Measurements from ENCODE around the gene PKIG. TPM values are rescaled to one million over a fixed set of nuclear protein-coding genes. Genes with fewer than 3 reads are reported as not detected.
A peak's percentile ranks its signal among the peaks of the same experiment; 100 is the strongest.

Gene PKIG
- total and polyA plus RNA-seq, 9 of the 15 experiments (the other 6 are each of a cell fraction or from before 2014, with no cell fraction given): 0.13 to 7.0 (median 4.7) TPM

- TF ChIP-seq ZBTB49 (CRISPR knock-in tag; IDR thresholded peaks at IDR 0.05; ENCODE audit: borderline replicate concordance) (no peak), ETV1 (tag; conservative IDR thresholded peaks at IDR 0.05; ENCODE audit: low read depth) (no peak), SMARCA4 (IDR thresholded peaks at IDR 0.05) (no peak), ZNF512 (tag; IDR thresholded peaks at IDR 0.05) (no peak), SMARCE1 (IDR thresholded peaks at IDR 0.05) (peak; percentile 18; the same call in 1 of the 2 replicates), ZBTB1 (CRISPR knock-in tag; IDR thresholded peaks at IDR 0.05; ENCODE audit: borderline replicate concordance, low read depth) (no peak), TCF15 (CRISPR knock-in tag; IDR thresholded peaks at IDR 0.05) (no peak), TCF7 (IDR thresholded peaks at IDR 0.05; ENCODE audit: borderline replicate concordance) (no peak), ZNF583 (CRISPR knock-in tag; IDR thresholded peaks at IDR 0.05) (no peak), NCOA2 (IDR thresholded peaks at IDR 0.05; ENCODE audit: partially characterized antibody in 2 of 2) (no peak), ZNF280B (CRISPR knock-in tag; IDR thresholded peaks at IDR 0.05) (no peak), XRCC3 (IDR thresholded peaks at IDR 0.05) (no peak), MTF1 (CRISPR knock-in tag; IDR thresholded peaks at IDR 0.05; ENCODE audit: borderline replicate concordance) (no peak), TSC22D4 (tag; IDR thresholded peaks at IDR 0.05) (no peak), NR2C2 (CRISPR knock-in tag; IDR thresholded peaks at IDR 0.05) (no peak), NR2C2 (tag; IDR thresholded peaks at IDR 0.05) (peak; percentile 43; the same call in 1 of the 2 replicates), ZNF830 (CRISPR knock-in tag; IDR thresholded peaks at IDR 0.05) (no peak), ZBED1 (IDR thresholded peaks at IDR 0.05) (no peak), TFAP4 (CRISPR knock-in tag; IDR thresholded peaks at IDR 0.05; ENCODE audit: borderline replicate concordance) (peak; percentile 44; the same call in 1 of the 2 replicates), ARID1B (IDR thresholded peaks at IDR 0.05) (peak; percentile 69)
Observed at GRCh38 chr20:44594730-44595129, 12.4 kb downstream of the PKIG start (continued).

All from K562 (cell line).